IPS DF 6.9 (cell line): Measurements from ENCODE around the gene COL19A1.

Experiments used
- DNase-seq: peaks from one replicate; pipeline ENCODE4 v3.0.0-alpha.2; 2013; ENCODE audit warnings: low read depth, low spot score
- H3K27ac ChIP-seq: one replicate; pipeline ENCODE4 v1.5.1; 2013; ENCODE audit warnings: low read length, control low read depth
- H3K27me3 ChIP-seq: 2 replicates; pipeline ENCODE4 v1.6.1; 2013; ENCODE audit warnings: mild to moderate bottlenecking, low read length; ENCODE audit not compliant: control insufficient read depth, insufficient read depth
- H3K36me3 ChIP-seq: 2 replicates; pipeline ENCODE4 v1.6.1; 2013; ENCODE audit warnings: low read length; ENCODE audit not compliant: control insufficient read depth, insufficient read depth
- H3K4me1 ChIP-seq: 2 replicates; pipeline ENCODE4 v1.6.1; 2013; ENCODE audit warnings: low read length; ENCODE audit not compliant: control insufficient read depth, insufficient read depth
- H3K4me3 ChIP-seq: 2 replicates; pipeline ENCODE4 v1.5.1; 2013; ENCODE audit warnings: mild to moderate bottlenecking, low read length
- H3K9me3 ChIP-seq: 2 replicates; pipeline ENCODE4 v1.6.1; 2013; ENCODE audit warnings: low read length, inconsistent platforms; ENCODE audit not compliant: control insufficient read depth, insufficient read depth
- WGBS: extraction: QIAGEN DNeasy Blood & Tissue Kit; methylation state at CpG from one replicate; pipeline ENCODE4 v1.1.7; 2013; ENCODE audit warnings: mixed read lengths, missing lambda C conversion rate; ENCODE audit not compliant: insufficient read length, insufficient coverage; 5-methylcytosine and 5-hydroxymethylcytosine counted together

Gene COL19A1

GRCh38 chr6:70216767-70217166, 350.4 kb downstream of the COL19A1 start:
- no peaks in the 10 kb centered on the region for H3K9me3 ChIP-seq
- H3K27ac ChIP-seq, result no peak overlapping the region
- no peaks in the 10 kb centered on the region for H3K36me3 ChIP-seq
- H3K27me3 ChIP-seq, result no peaks in the 10 kb centered on the region
- H3K4me3 ChIP-seq, result no peak overlapping the region
- H3K4me1 ChIP-seq, result no peaks in the 10 kb centered on the region
- no peak for DNase-seq
- WGBS, result no CpG with 5 or more reads among the region's 8 CpGs

GRCh38 chr6:70219943-70220613, 353.7 kb downstream of the COL19A1 start:
- Histone ChIP-seq H3K9me3 (no peaks in the 10 kb centered on the region), H3K27me3 (no peaks in the 10 kb centered on the region), H3K4me3 (no peak overlapping the region), H3K4me1 (no peaks in the 10 kb centered on the region), H3K36me3 (no peaks in the 10 kb centered on the region), H3K27ac (no peak overlapping the region)
- no CpG with 5 or more reads among the region's 1 CpG for WGBS
- no peak for DNase-seq

- Histone ChIP-seq H3K27ac (no peak overlapping the region), H3K4me3 (no peak overlapping the region), H3K36me3 (no peaks in the 10 kb centered on the region), H3K27me3 (no peaks in the 10 kb centered on the region), H3K4me1 (no peaks in the 10 kb centered on the region), H3K9me3 (no peaks in the 10 kb centered on the region)
- peak; percentile 9 for DNase-seq
- no CpG with 5 or more reads among the region's 4 CpGs for WGBS
Measured at GRCh38 chr6:70221025-70221714, 354.8 kb downstream of the COL19A1 start.

GRCh38 chr6:70221715-70222438, 355.5 kb downstream of the COL19A1 start:
- WGBS, result no CpG with 5 or more reads among the region's 6 CpGs
- DNase-seq, result no peak

GRCh38 chr6:70222439-70222749, 356.0 kb downstream of the COL19A1 start:
- Histone ChIP-seq H3K27me3 (no peaks in the 10 kb centered on the region), H3K9me3 (no peaks in the 10 kb centered on the region), H3K4me1 (no peaks in the 10 kb centered on the region), H3K4me3 (no peak overlapping the region), H3K27ac (no peak overlapping the region), H3K36me3 (no peaks in the 10 kb centered on the region)
- DNase-seq, result no peak
- WGBS, result no CpG with 5 or more reads among the region's 2 CpGs

More at GRCh38 chr6:70221715-70222438, 355.5 kb downstream of the COL19A1 start:
- Histone ChIP-seq H3K27ac (no peak overlapping the region), H3K36me3 (no peaks in the 10 kb centered on the region), H3K4me1 (no peaks in the 10 kb centered on the region), H3K4me3 (no peak overlapping the region), H3K9me3 (no peaks in the 10 kb centered on the region), H3K27me3 (no peaks in the 10 kb centered on the region)

- no peak for DNase-seq
- H3K9me3 ChIP-seq, result no peaks in the 10 kb centered on the region
- H3K4me3 ChIP-seq, result no peak overlapping the region
- H3K4me1 ChIP-seq, result no peaks in the 10 kb centered on the region
- H3K27ac ChIP-seq, result no peak overlapping the region
- WGBS, result no CpG with 5 or more reads among the region's 2 CpGs
- H3K36me3 ChIP-seq, result no peaks in the 10 kb centered on the region
- H3K27me3 ChIP-seq, result no peaks in the 10 kb centered on the region
Measured at GRCh38 chr6:70225055-70225454, 358.7 kb downstream of the COL19A1 start.

- Histone ChIP-seq H3K4me3 (no peak overlapping the region), H3K27ac (no peak overlapping the region), H3K9me3 (no peaks in the 10 kb centered on the region), H3K36me3 (no peaks in the 10 kb centered on the region), H3K4me1 (no peaks in the 10 kb centered on the region; the same call in 1 of the 2 replicates), H3K27me3 (no peaks in the 10 kb centered on the region)
- no CpG with 5 or more reads among the region's 2 CpGs for WGBS
- no peak for DNase-seq
Measured at GRCh38 chr6:70231311-70231710, 365.0 kb downstream of the COL19A1 start.

- Histone ChIP-seq H3K4me1 (no peaks in the 10 kb centered on the region; the same call in 1 of the 2 replicates), H3K27me3 (no peaks in the 10 kb centered on the region), H3K9me3 (no peaks in the 10 kb centered on the region), H3K27ac (no peak overlapping the region), H3K4me3 (no peak overlapping the region), H3K36me3 (no peaks in the 10 kb centered on the region)
- no peak for DNase-seq
- no CpG with 5 or more reads among the region's 7 CpGs for WGBS
Measured at GRCh38 chr6:70234561-70235236, 368.3 kb downstream of the COL19A1 start.

- Histone ChIP-seq H3K36me3 (no peaks in the 10 kb centered on the region), H3K9me3 (no peaks in the 10 kb centered on the region), H3K27me3 (no peaks in the 10 kb centered on the region), H3K4me1 (no peaks in the 10 kb centered on the region; the same call in 1 of the 2 replicates), H3K27ac (no peak overlapping the region), H3K4me3 (no peak overlapping the region)
- DNase-seq, result no peak
- WGBS, result no CpG with 5 or more reads among the region's 3 CpGs
Measured at GRCh38 chr6:70236343-70236742, 370.0 kb downstream of the COL19A1 start.

GRCh38 chr6:70241031-70241430, 374.7 kb downstream of the COL19A1 start:
- no peak overlapping the region for H3K27ac ChIP-seq
- H3K4me3 ChIP-seq, result no peak overlapping the region
- H3K9me3 ChIP-seq, result no peaks in the 10 kb centered on the region
- no peak for DNase-seq
- WGBS, result no CpG with 5 or more reads among the region's 3 CpGs
- no peaks in the 10 kb centered on the region for H3K27me3 ChIP-seq
- H3K36me3 ChIP-seq, result no peaks in the 10 kb centered on the region
- H3K4me1 ChIP-seq, result 0 out of 2 replicates have a peak, but pooled peaks cover 2% of the 10 kb centered on the region
